M059J (cell line): ENCODE data around the gene CPLX3. TPM values are rescaled to one million over a fixed set of nuclear protein-coding genes. Genes with fewer than 3 reads are reported as not detected.
A peak's percentile ranks its signal among the peaks of the same experiment; 100 is the strongest.

Experiments
- DNase-seq: peaks from one replicate; pipeline ENCODE4 v3.0.0-alpha.2; 2012; ENCODE audit warnings: low read depth
- total RNA-seq: library from RNA; depleted of rRNA; stranded (reverse); fragments of >200 nt; shearing (Covaris generic); gene quantifications from 2 replicates; pipeline ENCODE4 v1.2.3, GENCODE V29; 2014

CPLX3 gene
- total RNA-seq, 1 experiment from 2014 or later, result not detected

GRCh38 chr15:74802290-74802689 lies 24.1 kb upstream of the CPLX3 start:
- DNase-seq, result no peak

- DNase-seq, result no peak
Observed at GRCh38 chr15:74802862-74803447, 23.5 kb upstream of the CPLX3 start.

GRCh38 chr15:74804935-74805334 lies 21.5 kb upstream of the CPLX3 start:
- DNase-seq, result no peak

GRCh38 chr15:74807282-74807681 lies 19.1 kb upstream of the CPLX3 start:
- no peak for DNase-seq

- peak; percentile 25 for DNase-seq
Observed at GRCh38 chr15:74808078-74808839, 18.2 kb upstream of the CPLX3 start.

GRCh38 chr15:74808840-74809229 lies 17.6 kb upstream of the CPLX3 start:
- DNase-seq, result no peak

- no peak for DNase-seq
Observed at GRCh38 chr15:74809242-74809641, 17.2 kb upstream of the CPLX3 start.

GRCh38 chr15:74809956-74810355 lies 16.5 kb upstream of the CPLX3 start:
- peak; percentile 44 for DNase-seq

GRCh38 chr15:74812533-74812932 lies 13.9 kb upstream of the CPLX3 start, which contains the start of gene LMAN1L:
Gene LMAN1L, plus strand, starts transcription at chr15:74812835. Its CDS starts 20 bp downstream, at chr15:74812855.
- no peak for DNase-seq

- peak; percentile 25 for DNase-seq
Observed at GRCh38 chr15:74815121-74815934, 11.1 kb upstream of the CPLX3 start.

- no peak for DNase-seq
Observed at GRCh38 chr15:74815961-74816360, 10.5 kb upstream of the CPLX3 start.

- no peak for DNase-seq
Observed at GRCh38 chr15:74816624-74817369, 9.6 kb upstream of the CPLX3 start.

- peak; percentile 79 for DNase-seq
Observed at GRCh38 chr15:74817370-74817737, 9.1 kb upstream of the CPLX3 start.

GRCh38 chr15:74820056-74820455 lies 6.4 kb upstream of the CPLX3 start:
- DNase-seq, result no peak

- peak; percentile 47 for DNase-seq
Observed at GRCh38 chr15:74821091-74821789, 5.2 kb upstream of the CPLX3 start.

- no peak for DNase-seq
Observed at GRCh38 chr15:74821790-74822158, 4.7 kb upstream of the CPLX3 start.

GRCh38 chr15:74822233-74822632 lies 4.2 kb upstream of the CPLX3 start:
- DNase-seq, result no peak

- DNase-seq, result no peak
Observed at GRCh38 chr15:74823324-74823723, 3.1 kb upstream of the CPLX3 start.

- no peak for DNase-seq
Observed at GRCh38 chr15:74824976-74825375, 1.5 kb upstream of the CPLX3 start.

GRCh38 chr15:74825866-74826265 lies 561 bp upstream of the CPLX3 start:
- no peak for DNase-seq

- DNase-seq, result no peak
Observed at GRCh38 chr15:74826921-74827320, 494 bp downstream of the CPLX3 start.
